Breast epithelium (tissue), 3 donors: ENCODE results near the gene ELOVL5.
A peak's percentile ranks its signal among the peaks of the same experiment; 100 is the strongest.

Experiments
- CTCF ChIP-seq, 3 donors: fragments of 450-650 bp; IDR thresholded peaks; one replicate each; pipeline ENCODE4 v1.5.1; 2016 to 2017; ENCODE audit warnings: antibody characterized with exemption in 3 of 3, mild to moderate bottlenecking in 3 of 3, moderate library complexity in 3 of 3
- POLR2A ChIP-seq: fragments of 450-650 bp; IDR thresholded peaks from one replicate; pipeline ENCODE4 v1.6.1; 2016; ENCODE audit warnings: antibody characterized with exemption, mild to moderate bottlenecking, moderate library complexity

- TF ChIP-seq CTCF (IDR thresholded peaks at IDR 0.05) (no peak), POLR2A (peak; percentile 12)
These were observed 10.5 kb upstream of the ELOVL5 start for GRCh38 chr6:53359095-53359842.
